ENCODE measurements around the gene IL9R. TPM values are rescaled to one million over a fixed set of nuclear protein-coding genes. Genes with fewer than 3 reads are reported as not detected.

Gene IL9R
- polyA plus RNA-seq, result 0.48 TPM
- long read RNA-seq, donor 1, result 0 reads
- long read RNA-seq, donor 2, result 0 reads
- long read RNA-seq, donor 3, result 0 reads
- long read RNA-seq, donor 4, result 0 reads
- long read RNA-seq, donor 5, result 0 reads
- long read RNA-seq, donor 6, result 0 reads
- long read RNA-seq, donor 7, result 0 reads
- long read RNA-seq, donor 8, result 0 reads
- long read RNA-seq, donor 9, result 0 reads
- long read RNA-seq, donor 10, result 0 reads
- long read RNA-seq, donor 11, result 0 reads

DNA sequence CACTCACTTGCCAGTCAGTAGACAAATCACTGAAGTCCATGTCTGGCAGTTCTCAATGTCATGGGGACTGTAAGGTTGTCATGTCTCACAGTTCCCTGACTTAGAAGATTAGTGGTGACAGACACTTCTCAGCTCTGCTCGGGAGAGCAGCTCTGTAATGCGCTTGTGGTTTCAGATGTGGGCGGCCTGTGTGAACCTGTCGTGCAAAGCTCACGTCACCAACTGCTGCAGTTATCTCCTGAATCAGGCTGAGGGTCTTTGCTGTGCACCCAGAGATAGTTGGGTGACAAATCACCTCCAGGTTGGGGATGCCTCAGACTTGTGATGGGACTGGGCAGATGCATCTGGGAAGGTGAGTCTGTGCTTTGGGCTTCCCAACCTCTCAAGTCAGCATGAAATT is at the start of gene IL9R:
Gene IL9R, plus strand, starts transcription at position 261 of the 400 bp plus-strand sequence. Its CDS starts 64 bp downstream, at position 325.
- H3K36me3 ChIP-seq (ENCODE audit: control insufficient read depth, insufficient read depth, low read length), result no peaks in the 10 kb centered on the region
- no peak for DNase-seq
- H3K4me3 ChIP-seq (ENCODE audit: low read length), result no peak within 1 kb of the TSS
- no peak within 1 kb of the TSS for H3K27ac ChIP-seq (ENCODE audit: low read length)
- no peaks in the 10 kb centered on the region for H3K27me3 ChIP-seq (ENCODE audit: control insufficient read depth, insufficient read depth, low read length)
- WGBS (ENCODE audit: insufficient coverage, low lambda C conversion rate), result no CpG with 5 or more reads among the region's 5 CpGs
- no peaks in the 10 kb centered on the region for H3K4me1 ChIP-seq (ENCODE audit: control insufficient read depth, insufficient read depth, low read length)
- H3K9me3 ChIP-seq (ENCODE audit: control insufficient read depth, low read depth, low read length), result no peaks in the 10 kb centered on the region

- Histone ChIP-seq H3K27ac (ENCODE audit: low read length) (no peak overlapping the region), H3K9me3 (ENCODE audit: control insufficient read depth, low read depth, low read length) (peaks cover 6% of the 10 kb centered on the region), H3K36me3 (ENCODE audit: control insufficient read depth, insufficient read depth, low read length) (no peaks in the 10 kb centered on the region), H3K4me3 (ENCODE audit: low read length) (no peak overlapping the region), H3K4me1 (ENCODE audit: control insufficient read depth, insufficient read depth, low read length) (no peaks in the 10 kb centered on the region), H3K27me3 (ENCODE audit: control insufficient read depth, insufficient read depth, low read length) (no peaks in the 10 kb centered on the region)
- WGBS (ENCODE audit: insufficient coverage, low lambda C conversion rate), result no CpG with 5 or more reads among the region's 2 CpGs
- no peak for DNase-seq
Measured at GRCh38 chrX:155949098-155949497, 48.4 kb upstream of the IL9R start.

GRCh38 chrX:155951237-155951789 is 46.2 kb upstream of the IL9R start:
- Histone ChIP-seq H3K36me3 (ENCODE audit: control insufficient read depth, insufficient read depth, low read length) (no peaks in the 10 kb centered on the region), H3K27me3 (ENCODE audit: control insufficient read depth, insufficient read depth, low read length) (no peaks in the 10 kb centered on the region), H3K9me3 (ENCODE audit: control insufficient read depth, low read depth, low read length) (peaks cover 9% of the 10 kb centered on the region), H3K4me3 (ENCODE audit: low read length) (no peak overlapping the region), H3K27ac (ENCODE audit: low read length) (no peak overlapping the region), H3K4me1 (ENCODE audit: control insufficient read depth, insufficient read depth, low read length) (no peaks in the 10 kb centered on the region)
- DNase-seq, result no peak
- 80% methylated on average over 2 of the region's 3 CpGs for WGBS (ENCODE audit: insufficient coverage, low lambda C conversion rate)

DNA sequence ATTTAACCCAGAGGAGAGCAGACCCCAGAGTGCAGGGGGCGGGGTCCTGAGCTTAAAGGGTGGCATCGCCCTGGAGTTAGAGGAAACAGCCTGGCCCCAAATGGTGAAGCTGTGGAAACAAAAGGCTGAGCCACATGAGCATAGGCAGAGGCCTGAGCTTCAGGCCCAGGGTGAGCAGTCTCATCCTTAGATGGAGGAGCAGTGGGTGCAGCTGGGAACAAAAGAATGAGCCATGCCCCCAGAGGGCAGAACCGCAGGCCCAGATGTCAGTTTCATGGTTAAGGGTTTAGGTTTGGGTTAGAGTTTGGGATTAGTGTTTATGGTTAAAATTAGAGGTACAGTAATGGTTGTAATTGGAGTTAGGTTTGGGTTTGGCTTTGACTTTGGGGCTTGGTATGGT is 44.4 kb upstream of the IL9R start:
- Histone ChIP-seq H3K27me3 (ENCODE audit: control insufficient read depth, insufficient read depth, low read length) (no peaks in the 10 kb centered on the region), H3K4me1 (ENCODE audit: control insufficient read depth, insufficient read depth, low read length) (no peaks in the 10 kb centered on the region), H3K27ac (ENCODE audit: low read length) (no peak overlapping the region), H3K36me3 (ENCODE audit: control insufficient read depth, insufficient read depth, low read length) (no peaks in the 10 kb centered on the region), H3K4me3 (ENCODE audit: low read length) (no peak overlapping the region), H3K9me3 (ENCODE audit: control insufficient read depth, low read depth, low read length) (peaks cover 9% of the 10 kb centered on the region)
- no CpG with 5 or more reads among the region's 3 CpGs for WGBS (ENCODE audit: insufficient coverage, low lambda C conversion rate)
- no peak for DNase-seq

- H3K36me3 ChIP-seq (ENCODE audit: control insufficient read depth, insufficient read depth, low read length), result no peaks in the 10 kb centered on the region
- H3K27me3 ChIP-seq (ENCODE audit: control insufficient read depth, insufficient read depth, low read length), result no peaks in the 10 kb centered on the region
- DNase-seq, result no peak
- H3K9me3 ChIP-seq (ENCODE audit: control insufficient read depth, low read depth, low read length), result peaks cover 9% of the 10 kb centered on the region
- no peak overlapping the region for H3K4me3 ChIP-seq (ENCODE audit: low read length)
- H3K27ac ChIP-seq (ENCODE audit: low read length), result no peak overlapping the region
- H3K4me1 ChIP-seq (ENCODE audit: control insufficient read depth, insufficient read depth, low read length), result no peaks in the 10 kb centered on the region
- no CpG with 5 or more reads among the region's 1 CpG for WGBS (ENCODE audit: insufficient coverage, low lambda C conversion rate)
Measured at GRCh38 chrX:155954793-155955192, 42.7 kb upstream of the IL9R start.

DNA sequence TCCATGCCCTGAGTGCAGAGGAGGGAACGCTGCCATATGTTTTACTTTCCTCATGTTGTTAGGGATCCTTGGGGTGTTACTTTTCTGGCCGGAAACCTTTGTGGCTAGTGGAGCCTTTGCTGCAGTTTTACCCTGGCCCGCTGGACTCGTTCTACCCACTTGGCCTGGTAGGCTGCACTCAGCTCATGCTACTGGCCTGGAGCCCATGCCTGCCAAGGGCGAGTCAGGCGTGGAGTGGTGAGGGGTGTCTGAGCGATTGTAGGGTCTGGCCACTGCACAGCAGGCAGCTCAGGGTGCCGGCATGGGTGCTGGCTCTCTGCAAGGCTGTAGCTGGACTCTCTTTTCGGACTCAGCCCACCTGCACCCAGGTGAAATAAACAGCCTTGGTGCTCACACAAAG is 41.4 kb upstream of the IL9R start:
- H3K27me3 ChIP-seq (ENCODE audit: control insufficient read depth, insufficient read depth, low read length), result no peaks in the 10 kb centered on the region
- no peak for DNase-seq
- H3K27ac ChIP-seq (ENCODE audit: low read length), result no peak overlapping the region
- H3K4me3 ChIP-seq (ENCODE audit: low read length), result no peak overlapping the region
- no CpG with 5 or more reads among the region's 9 CpGs for WGBS (ENCODE audit: insufficient coverage, low lambda C conversion rate)
- peaks cover 3% of the 10 kb centered on the region for H3K9me3 ChIP-seq (ENCODE audit: control insufficient read depth, low read depth, low read length)
- H3K4me1 ChIP-seq (ENCODE audit: control insufficient read depth, insufficient read depth, low read length), result no peaks in the 10 kb centered on the region
- H3K36me3 ChIP-seq (ENCODE audit: control insufficient read depth, insufficient read depth, low read length), result no peaks in the 10 kb centered on the region

DNA sequence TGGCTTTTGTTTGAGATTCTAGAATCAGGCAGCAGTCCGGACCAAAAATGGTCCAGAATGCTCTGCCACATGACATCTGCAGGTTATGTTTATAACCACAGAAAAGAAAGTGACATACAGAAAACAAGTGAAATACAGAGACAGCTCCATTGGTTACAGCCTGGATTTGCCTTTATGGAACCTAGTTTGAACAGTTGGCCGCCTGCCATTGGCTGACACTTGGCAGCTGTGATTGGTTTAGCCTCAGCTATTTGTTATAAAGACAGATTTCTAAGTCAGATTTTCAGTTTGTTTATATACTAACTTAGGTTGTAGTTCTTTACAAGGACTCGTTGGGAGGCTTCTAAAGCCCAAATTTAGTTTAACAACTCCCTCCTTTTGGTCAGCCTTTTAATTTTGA is 40.8 kb upstream of the IL9R start:
- no peak for DNase-seq
- no peak overlapping the region for H3K27ac ChIP-seq (ENCODE audit: low read length)
- WGBS (ENCODE audit: insufficient coverage, low lambda C conversion rate), result 70% methylated on average over 2 of the region's 3 CpGs
- no peaks in the 10 kb centered on the region for H3K4me1 ChIP-seq (ENCODE audit: control insufficient read depth, insufficient read depth, low read length)
- peaks cover 3% of the 10 kb centered on the region for H3K9me3 ChIP-seq (ENCODE audit: control insufficient read depth, low read depth, low read length)
- no peaks in the 10 kb centered on the region for H3K36me3 ChIP-seq (ENCODE audit: control insufficient read depth, insufficient read depth, low read length)
- H3K27me3 ChIP-seq (ENCODE audit: control insufficient read depth, insufficient read depth, low read length), result no peaks in the 10 kb centered on the region
- H3K4me3 ChIP-seq (ENCODE audit: low read length), result no peak overlapping the region

DNA sequence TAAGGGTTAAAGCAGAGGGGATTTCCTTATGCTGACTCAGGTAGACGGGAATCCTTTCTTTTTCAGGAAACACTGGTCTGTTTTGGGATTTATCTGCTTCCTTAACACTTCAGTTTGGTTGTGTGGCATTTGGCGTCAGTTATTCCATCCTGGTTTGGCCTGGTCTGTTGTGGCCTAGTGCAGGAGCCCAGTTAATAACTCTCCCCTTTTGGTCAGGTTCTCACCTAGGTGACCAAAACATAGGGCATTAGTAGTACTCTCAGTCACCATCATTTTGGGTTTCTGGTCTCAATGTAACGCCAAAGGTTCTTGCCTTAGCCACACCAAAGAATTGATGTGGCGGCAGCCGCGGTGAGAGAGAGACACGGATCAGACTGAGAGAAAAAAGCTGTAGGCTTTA is 39.7 kb upstream of the IL9R start:
- Histone ChIP-seq H3K9me3 (ENCODE audit: control insufficient read depth, low read depth, low read length) (peaks cover 3% of the 10 kb centered on the region), H3K4me3 (ENCODE audit: low read length) (no peak overlapping the region), H3K27ac (ENCODE audit: low read length) (no peak overlapping the region), H3K4me1 (ENCODE audit: control insufficient read depth, insufficient read depth, low read length) (no peaks in the 10 kb centered on the region), H3K27me3 (ENCODE audit: control insufficient read depth, insufficient read depth, low read length) (no peaks in the 10 kb centered on the region), H3K36me3 (ENCODE audit: control insufficient read depth, insufficient read depth, low read length) (no peaks in the 10 kb centered on the region)
- no CpG with 5 or more reads among the region's 7 CpGs for WGBS (ENCODE audit: insufficient coverage, low lambda C conversion rate)
- no peak for DNase-seq

- DNase-seq, result no peak
- Histone ChIP-seq H3K4me3 (ENCODE audit: low read length) (no peak overlapping the region), H3K27ac (ENCODE audit: low read length) (no peak overlapping the region), H3K36me3 (ENCODE audit: control insufficient read depth, insufficient read depth, low read length) (no peaks in the 10 kb centered on the region), H3K9me3 (ENCODE audit: control insufficient read depth, low read depth, low read length) (peaks cover 3% of the 10 kb centered on the region), H3K4me1 (ENCODE audit: control insufficient read depth, insufficient read depth, low read length) (no peaks in the 10 kb centered on the region), H3K27me3 (ENCODE audit: control insufficient read depth, insufficient read depth, low read length) (no peaks in the 10 kb centered on the region)
- no CpG with 5 or more reads among the region's 5 CpGs for WGBS (ENCODE audit: insufficient coverage, low lambda C conversion rate)
Measured at GRCh38 chrX:155959018-155959587, 38.4 kb upstream of the IL9R start.

GRCh38 chrX:155962906-155963305 is 34.6 kb upstream of the IL9R start:
- WGBS (ENCODE audit: insufficient coverage, low lambda C conversion rate), result no CpG with 5 or more reads among the region's 1 CpG
- H3K27ac ChIP-seq (ENCODE audit: low read length), result no peak overlapping the region
- no peaks in the 10 kb centered on the region for H3K27me3 ChIP-seq (ENCODE audit: control insufficient read depth, insufficient read depth, low read length)
- H3K4me3 ChIP-seq (ENCODE audit: low read length), result no peak overlapping the region
- H3K9me3 ChIP-seq (ENCODE audit: control insufficient read depth, low read depth, low read length), result no peaks in the 10 kb centered on the region
- DNase-seq, result peak in 1 of 2 donors; percentile 30
- H3K36me3 ChIP-seq (ENCODE audit: control insufficient read depth, insufficient read depth, low read length), result no peaks in the 10 kb centered on the region
- no peaks in the 10 kb centered on the region for H3K4me1 ChIP-seq (ENCODE audit: control insufficient read depth, insufficient read depth, low read length)

- Histone ChIP-seq H3K27ac (ENCODE audit: low read length) (no peak overlapping the region), H3K36me3 (ENCODE audit: control insufficient read depth, insufficient read depth, low read length) (no peaks in the 10 kb centered on the region), H3K4me3 (ENCODE audit: low read length) (no peak overlapping the region), H3K4me1 (ENCODE audit: control insufficient read depth, insufficient read depth, low read length) (no peaks in the 10 kb centered on the region), H3K27me3 (ENCODE audit: control insufficient read depth, insufficient read depth, low read length) (no peaks in the 10 kb centered on the region), H3K9me3 (ENCODE audit: control insufficient read depth, low read depth, low read length) (no peaks in the 10 kb centered on the region)
- WGBS (ENCODE audit: insufficient coverage, low lambda C conversion rate), result 70% methylated on average over 4 of the region's 8 CpGs
- no peak for DNase-seq
Measured at GRCh38 chrX:155966876-155967275, 30.6 kb upstream of the IL9R start.

All from large intestine (tissue), 12 donors.